ENCODE results near the gene CADM2. TPM values are rescaled to one million over a fixed set of nuclear protein-coding genes. Genes with fewer than 3 reads are reported as not detected.

The CADM2 gene
- total RNA-seq, 1 donor from 2014 or later, result 6.8 TPM

- Histone ChIP-seq H4K20me1 (ENCODE audit: low read depth) (no peaks in the 10 kb centered on the region), H3K4me1 (no peaks in the 10 kb centered on the region), H3K9me3 (ENCODE audit: low read depth) (no peaks in the 10 kb centered on the region), H3K27ac (no peak overlapping the region), H3K36me3 (no peaks in the 10 kb centered on the region), H3K9ac (no peak overlapping the region), H3K27me3 (no peaks in the 10 kb centered on the region), H3K4me3 (no peak overlapping the region), H3K79me2 (ENCODE audit: low read depth) (no peaks in the 10 kb centered on the region), H3F3A (ENCODE audit: low read depth) (no peaks in the 10 kb centered on the region), H3K4me2 (no peak overlapping the region), H2AFZ (replicated peaks) (no peak overlapping the region)
- no peak for DNase-seq (ENCODE audit: low spot score)
- TF ChIP-seq EZH2 (IDR thresholded peaks at IDR 0.05), result no peak
- TF ChIP-seq, protein P1, sequence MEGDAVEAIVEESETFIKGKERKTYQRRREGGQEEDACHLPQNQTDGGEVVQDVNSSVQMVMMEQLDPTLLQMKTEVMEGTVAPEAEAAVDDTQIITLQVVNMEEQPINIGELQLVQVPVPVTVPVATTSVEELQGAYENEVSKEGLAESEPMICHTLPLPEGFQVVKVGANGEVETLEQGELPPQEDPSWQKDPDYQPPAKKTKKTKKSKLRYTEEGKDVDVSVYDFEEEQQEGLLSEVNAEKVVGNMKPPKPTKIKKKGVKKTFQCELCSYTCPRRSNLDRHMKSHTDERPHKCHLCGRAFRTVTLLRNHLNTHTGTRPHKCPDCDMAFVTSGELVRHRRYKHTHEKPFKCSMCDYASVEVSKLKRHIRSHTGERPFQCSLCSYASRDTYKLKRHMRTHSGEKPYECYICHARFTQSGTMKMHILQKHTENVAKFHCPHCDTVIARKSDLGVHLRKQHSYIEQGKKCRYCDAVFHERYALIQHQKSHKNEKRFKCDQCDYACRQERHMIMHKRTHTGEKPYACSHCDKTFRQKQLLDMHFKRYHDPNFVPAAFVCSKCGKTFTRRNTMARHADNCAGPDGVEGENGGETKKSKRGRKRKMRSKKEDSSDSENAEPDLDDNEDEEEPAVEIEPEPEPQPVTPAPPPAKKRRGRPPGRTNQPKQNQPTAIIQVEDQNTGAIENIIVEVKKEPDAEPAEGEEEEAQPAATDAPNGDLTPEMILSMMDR (IDR thresholded peaks at IDR 0.05), result no peak
- no peak for TF ChIP-seq EZH2phosphoT487 (IDR thresholded peaks at IDR 0.05)
- Mint-ChIP-seq H3K27ac (no peak overlapping the region), H3K36me3 (no peaks in the 10 kb centered on the region), H3K4me1 (peaks cover 3% of the 10 kb centered on the region), H3K27me3 (ENCODE audit: insufficient read depth, low read depth) (no peaks in the 10 kb centered on the region), H3K9me3 (no peaks in the 10 kb centered on the region), H3K4me3 (no peak overlapping the region)
These were observed 1088.4 kb downstream of the CADM2 start for GRCh38 chr3:86047161-86047560.

DNA sequence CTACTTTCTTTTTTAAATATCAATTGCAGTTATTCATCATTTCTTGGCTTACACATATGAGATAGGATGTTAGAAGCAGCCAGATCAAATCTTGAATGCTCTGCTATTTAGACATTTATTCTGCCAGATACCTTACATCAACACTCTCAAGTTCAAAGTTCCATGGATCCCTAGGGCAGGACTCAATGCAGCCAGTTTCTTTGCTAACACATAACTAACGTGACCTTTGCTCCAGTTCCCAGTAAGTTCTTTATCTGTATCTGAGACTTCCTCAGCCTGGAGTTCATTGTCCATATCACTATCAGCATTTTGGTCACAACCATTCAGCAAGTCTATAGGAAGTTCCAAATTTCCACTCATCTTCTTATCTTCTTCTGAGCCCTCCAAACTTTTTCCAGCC, 1092.3 kb downstream of the CADM2 start:
- no peaks in the 10 kb centered on the region for H3K9me3 Mint-ChIP-seq
- Histone ChIP-seq H3K9ac (no peak overlapping the region), H3K4me3 (no peak overlapping the region), H4K20me1 (ENCODE audit: low read depth) (no peaks in the 10 kb centered on the region), H3K27me3 (no peaks in the 10 kb centered on the region), H2AFZ (replicated peaks) (no peak overlapping the region), H3K36me3 (no peaks in the 10 kb centered on the region), H3F3A (ENCODE audit: low read depth) (no peaks in the 10 kb centered on the region), H3K4me2 (no peak overlapping the region), H3K9me3 (ENCODE audit: low read depth) (no peaks in the 10 kb centered on the region), H3K27ac (no peak overlapping the region), H3K79me2 (ENCODE audit: low read depth) (no peaks in the 10 kb centered on the region), H3K4me1 (no peaks in the 10 kb centered on the region)
- H3K4me1 Mint-ChIP-seq, result peaks cover 3% of the 10 kb centered on the region
- TF ChIP-seq, protein P1 (IDR thresholded peaks at IDR 0.05), result no peak
- TF ChIP-seq EZH2phosphoT487 (IDR thresholded peaks at IDR 0.05) (no peak), EZH2 (IDR thresholded peaks at IDR 0.05) (no peak)
- DNase-seq (ENCODE audit: low spot score), result no peak
- no peak overlapping the region for H3K4me3 Mint-ChIP-seq
- H3K27me3 Mint-ChIP-seq (ENCODE audit: insufficient read depth, low read depth), result no peaks in the 10 kb centered on the region
- no peaks in the 10 kb centered on the region for H3K36me3 Mint-ChIP-seq
- H3K27ac Mint-ChIP-seq, result no peak overlapping the region

GRCh38 chr3:86056032-86056431, 1097.2 kb downstream of the CADM2 start:
- no peaks in the 10 kb centered on the region for H3F3A ChIP-seq (ENCODE audit: low read depth)
- H3K9me3 ChIP-seq (ENCODE audit: low read depth), result no peaks in the 10 kb centered on the region
- TF ChIP-seq, protein P1 (IDR thresholded peaks at IDR 0.05), result no peak
- TF ChIP-seq EZH2 (IDR thresholded peaks at IDR 0.05), result no peak
- TF ChIP-seq EZH2phosphoT487 (IDR thresholded peaks at IDR 0.05), result no peak
- DNase-seq (ENCODE audit: low spot score), result no peak
- H3K4me1 ChIP-seq, result no peaks in the 10 kb centered on the region
- no peak overlapping the region for H3K4me3 Mint-ChIP-seq
- no peak overlapping the region for H3K27ac ChIP-seq
- no peak overlapping the region for H3K4me2 ChIP-seq
- H3K27me3 Mint-ChIP-seq (ENCODE audit: insufficient read depth, low read depth), result no peaks in the 10 kb centered on the region
- H2AFZ ChIP-seq (replicated peaks), result no peak overlapping the region
- H3K9ac ChIP-seq, result no peak overlapping the region
- H3K9me3 Mint-ChIP-seq, result no peaks in the 10 kb centered on the region
- no peaks in the 10 kb centered on the region for H3K27me3 ChIP-seq
- H3K4me1 Mint-ChIP-seq, result peaks cover 1% of the 10 kb centered on the region
- H3K36me3 ChIP-seq, result no peaks in the 10 kb centered on the region
- no peaks in the 10 kb centered on the region for H3K79me2 ChIP-seq (ENCODE audit: low read depth)
- H3K36me3 Mint-ChIP-seq, result no peaks in the 10 kb centered on the region
- no peak overlapping the region for H3K4me3 ChIP-seq
- H4K20me1 ChIP-seq (ENCODE audit: low read depth), result no peaks in the 10 kb centered on the region
- H3K27ac Mint-ChIP-seq, result no peak overlapping the region

All from neural progenitor cell (in vitro differentiated cells).